Hepatocyte (in vitro differentiated cells): Measurements from ENCODE around the gene TMPRSS5.

Experiments
- CTCF ChIP-seq: fragments of 200-600 bp; sonication (generic); IDR thresholded peaks from 2 replicates; pipeline ENCODE4 v1.5.1; 2016; ENCODE audit warnings: antibody characterized with exemption, mild to moderate bottlenecking; ENCODE audit not compliant: poor library complexity
- EZH2 ChIP-seq: fragments of 200-600 bp; sonication (generic); IDR thresholded peaks from 2 replicates; pipeline ENCODE4 v1.6.1; 2016; ENCODE audit warnings: antibody characterized with exemption, mild to moderate bottlenecking, borderline replicate concordance
- EZH2phosphoT487 ChIP-seq: fragments of 200-600 bp; sonication (generic); IDR thresholded peaks from one replicate; pipeline ENCODE4 v1.6.1; 2018; ENCODE audit warnings: antibody characterized with exemption, mild to moderate bottlenecking, low read depth, moderate library complexity; ENCODE audit not compliant: unreplicated experiment, severe bottlenecking

GRCh38 chr11:113710989-113711388 lies 4.9 kb upstream of the TMPRSS5 start:
- no peak for TF ChIP-seq CTCF
- TF ChIP-seq EZH2 = no peak
- TF ChIP-seq EZH2phosphoT487 = no peak
